OCI-LY3 (cell line): ENCODE data around the gene KRTAP1-5.

Experiments used
- H2AFZ ChIP-seq: fragments of 200-600, 300-600 bp; shearing (Covaris generic); 2 replicates; pipeline ENCODE4 v1.6.0; 2014; ENCODE audit warnings: antibody characterized with exemption, low read depth, low read length
- H3K27ac ChIP-seq: fragments of 200-600, 300-600 bp; sonication (generic); 2 replicates; pipeline ENCODE4 v1.5.1; 2014; ENCODE audit warnings: mild to moderate bottlenecking, low read length, moderate library complexity, mixed read lengths
- H3K27me3 ChIP-seq: fragments of 200-600, 300-600 bp; sonication (generic); 2 replicates; pipeline ENCODE4 v1.6.1; 2014; ENCODE audit warnings: low read depth, low read length, mixed read lengths
- H3K36me3 ChIP-seq: fragments of 200-600, 300-600 bp; sonication (generic); replicated peaks from 2 replicates; pipeline ENCODE3; 2014; ENCODE audit warnings: low read depth, low read length, mixed read lengths
- H3K4me1 ChIP-seq: fragments of 300-600, 200-600 bp; sonication (generic); 2 replicates; pipeline ENCODE4 v1.6.1; 2014; ENCODE audit warnings: low read length, mixed read lengths
- H3K4me2 ChIP-seq: fragments of 200-600, 300-600 bp; sonication (generic); 2 replicates; pipeline ENCODE4 v1.6.1; 2014; ENCODE audit warnings: low read length, mixed read lengths
- H3K4me3 ChIP-seq: fragments of 300-600, 200-600 bp; sonication (generic); 2 replicates; pipeline ENCODE4 v1.5.1; 2014; ENCODE audit warnings: antibody characterized with exemption, mild to moderate bottlenecking, low read length, moderate library complexity
- H3K79me2 ChIP-seq: fragments of 300-600, 200-600 bp; shearing (Covaris generic); 2 replicates; pipeline ENCODE4 v1.6.1; 2014; ENCODE audit warnings: mild to moderate bottlenecking, low read length, mixed read lengths
- H3K9ac ChIP-seq: fragments of 300-600, 200-600 bp; shearing (Covaris generic); 2 replicates; pipeline ENCODE4 v1.6.0; 2014; ENCODE audit warnings: mild to moderate bottlenecking, low read length, moderate library complexity
- H3K9me3 ChIP-seq: fragments of 200-600, 300-600 bp; shearing (Covaris generic); 2 replicates; pipeline ENCODE4 v1.6.1; 2014; ENCODE audit warnings: low read length, mixed read lengths; ENCODE audit not compliant: insufficient read depth
- H4K20me1 ChIP-seq: fragments of 200-600, 300-600 bp; sonication (generic); 2 replicates; pipeline ENCODE4 v1.6.1; 2016; ENCODE audit warnings: low read length, mixed read lengths; ENCODE audit not compliant: insufficient read depth
- EZH2phosphoT487 ChIP-seq: fragments of 200-600 bp; shearing (Covaris generic); IDR thresholded peaks from 2 replicates; pipeline ENCODE4 v1.6.1; 2018; ENCODE audit warnings: antibody characterized with exemption, mixed run types, low read depth
- TF ChIP-seq, protein P1 (sequence below): fragments of 200-600, 300-600 bp; sonication (generic); IDR thresholded peaks from 2 replicates; pipeline ENCODE4 v1.5.1; 2014; ENCODE audit warnings: antibody characterized with exemption, low read length, low read depth

The KRTAP1-5 gene

DNA sequence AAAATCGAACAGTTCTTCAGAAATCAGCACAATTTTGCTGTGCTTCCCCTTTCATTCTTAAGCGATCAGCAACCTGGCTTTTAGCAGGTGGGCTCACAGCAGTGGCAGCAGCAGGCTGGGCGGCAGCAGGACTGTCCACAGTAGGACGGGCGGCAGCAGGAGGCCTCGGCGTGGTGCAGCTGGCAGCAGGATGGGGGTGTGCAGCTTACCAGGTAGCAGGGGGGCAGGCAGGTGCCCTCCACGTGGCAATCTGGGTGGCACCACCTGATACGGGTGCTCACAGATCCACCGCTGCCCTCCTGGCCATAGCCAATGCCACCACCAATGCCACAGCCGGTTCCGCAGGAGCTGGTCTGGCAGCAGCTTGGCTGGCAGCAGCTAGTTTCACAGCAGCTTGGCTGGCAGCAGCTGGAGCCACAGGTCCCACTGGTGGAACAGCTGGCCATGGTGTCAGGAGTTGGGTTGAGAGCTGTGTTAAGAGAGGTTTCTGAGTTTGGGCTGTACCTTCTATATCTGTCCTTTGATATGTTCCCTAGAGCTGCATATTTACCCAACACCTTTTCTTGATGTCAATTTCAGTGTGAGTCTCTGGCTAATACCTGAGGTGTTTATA is 2.7 kb upstream of the KRTAP1-5 start, which contains the start of gene KRTAP1-4:
KRTAP1-4 (minus strand) TSS at position 563 of the 613 bp plus-strand sequence; CDS start at position 446, 117 bp downstream.
- no peak within 1 kb of the TSS for H3K4me3 ChIP-seq
- H3K27me3 ChIP-seq: peaks cover 23% of the 10 kb centered on the region; the same call in 1 of the 2 replicates
- no peaks in the 10 kb centered on the region for H3K36me3 ChIP-seq
- no peaks in the 10 kb centered on the region for H3K4me1 ChIP-seq
- H3K79me2 ChIP-seq: no peaks in the 10 kb centered on the region
- no peak within 1 kb of the TSS for H3K27ac ChIP-seq
- H2AFZ ChIP-seq: no peak within 1 kb of the TSS
- H3K4me2 ChIP-seq: no peak within 1 kb of the TSS
- H4K20me1 ChIP-seq: no peaks in the 10 kb centered on the region
- no peaks in the 10 kb centered on the region for H3K9me3 ChIP-seq
- no peak within 1 kb of the TSS for H3K9ac ChIP-seq
- TF ChIP-seq, protein P1, sequence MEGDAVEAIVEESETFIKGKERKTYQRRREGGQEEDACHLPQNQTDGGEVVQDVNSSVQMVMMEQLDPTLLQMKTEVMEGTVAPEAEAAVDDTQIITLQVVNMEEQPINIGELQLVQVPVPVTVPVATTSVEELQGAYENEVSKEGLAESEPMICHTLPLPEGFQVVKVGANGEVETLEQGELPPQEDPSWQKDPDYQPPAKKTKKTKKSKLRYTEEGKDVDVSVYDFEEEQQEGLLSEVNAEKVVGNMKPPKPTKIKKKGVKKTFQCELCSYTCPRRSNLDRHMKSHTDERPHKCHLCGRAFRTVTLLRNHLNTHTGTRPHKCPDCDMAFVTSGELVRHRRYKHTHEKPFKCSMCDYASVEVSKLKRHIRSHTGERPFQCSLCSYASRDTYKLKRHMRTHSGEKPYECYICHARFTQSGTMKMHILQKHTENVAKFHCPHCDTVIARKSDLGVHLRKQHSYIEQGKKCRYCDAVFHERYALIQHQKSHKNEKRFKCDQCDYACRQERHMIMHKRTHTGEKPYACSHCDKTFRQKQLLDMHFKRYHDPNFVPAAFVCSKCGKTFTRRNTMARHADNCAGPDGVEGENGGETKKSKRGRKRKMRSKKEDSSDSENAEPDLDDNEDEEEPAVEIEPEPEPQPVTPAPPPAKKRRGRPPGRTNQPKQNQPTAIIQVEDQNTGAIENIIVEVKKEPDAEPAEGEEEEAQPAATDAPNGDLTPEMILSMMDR: no peak
- TF ChIP-seq EZH2phosphoT487: no peak

DNA sequence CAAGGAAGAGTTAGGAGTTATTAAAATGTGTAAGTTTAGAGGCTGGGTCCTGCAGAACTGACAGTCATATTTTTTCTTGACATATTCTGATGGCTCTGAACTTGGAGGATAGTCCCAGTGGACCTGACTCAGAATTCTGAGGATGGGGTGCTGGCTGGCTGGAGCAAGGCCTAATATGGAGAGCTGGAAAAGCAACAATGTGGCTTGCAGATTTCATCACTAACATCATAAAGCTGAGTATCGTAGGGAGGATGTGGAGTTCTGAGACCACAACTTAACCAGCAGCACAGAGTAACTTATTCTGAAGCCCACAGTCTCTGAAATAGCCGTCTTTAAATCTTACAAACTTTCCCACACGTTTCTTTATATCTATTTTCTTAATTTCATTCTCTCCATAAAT is 2.3 kb downstream of the KRTAP1-5 start:
- no peaks in the 10 kb centered on the region for H4K20me1 ChIP-seq
- H3K27me3 ChIP-seq: peaks cover 15% of the 10 kb centered on the region; the same call in 1 of the 2 replicates
- no peaks in the 10 kb centered on the region for H3K9me3 ChIP-seq
- H3K79me2 ChIP-seq: no peaks in the 10 kb centered on the region
- H3K36me3 ChIP-seq: no peaks in the 10 kb centered on the region
- no peak overlapping the region for H3K9ac ChIP-seq
- TF ChIP-seq, protein P1: no peak
- no peak for TF ChIP-seq EZH2phosphoT487
- no peak overlapping the region for H2AFZ ChIP-seq
- no peak overlapping the region for H3K27ac ChIP-seq
- H3K4me2 ChIP-seq: no peak overlapping the region
- no peak overlapping the region for H3K4me3 ChIP-seq
- no peaks in the 10 kb centered on the region for H3K4me1 ChIP-seq

DNA sequence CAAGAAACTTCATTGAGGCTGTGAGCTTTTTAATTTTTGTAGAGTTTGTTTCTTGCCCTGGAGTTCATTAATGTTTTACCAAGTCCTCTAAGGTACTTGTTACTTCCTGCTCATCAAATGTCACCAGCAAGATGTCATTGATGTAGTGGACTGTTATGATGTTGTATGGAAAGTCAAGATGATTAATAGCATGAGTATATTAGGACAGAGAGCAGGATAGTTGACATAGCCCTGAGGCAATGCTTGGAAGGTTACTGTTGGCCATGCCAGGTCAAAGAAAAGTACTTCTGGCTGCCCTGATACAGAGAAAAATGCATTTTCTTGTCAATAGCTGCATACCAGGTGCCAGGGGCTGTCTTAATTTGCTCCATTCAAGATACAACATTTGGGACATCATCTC is 6.7 kb downstream of the KRTAP1-5 start:
- H3K27me3 ChIP-seq: peaks cover 15% of the 10 kb centered on the region

DNA sequence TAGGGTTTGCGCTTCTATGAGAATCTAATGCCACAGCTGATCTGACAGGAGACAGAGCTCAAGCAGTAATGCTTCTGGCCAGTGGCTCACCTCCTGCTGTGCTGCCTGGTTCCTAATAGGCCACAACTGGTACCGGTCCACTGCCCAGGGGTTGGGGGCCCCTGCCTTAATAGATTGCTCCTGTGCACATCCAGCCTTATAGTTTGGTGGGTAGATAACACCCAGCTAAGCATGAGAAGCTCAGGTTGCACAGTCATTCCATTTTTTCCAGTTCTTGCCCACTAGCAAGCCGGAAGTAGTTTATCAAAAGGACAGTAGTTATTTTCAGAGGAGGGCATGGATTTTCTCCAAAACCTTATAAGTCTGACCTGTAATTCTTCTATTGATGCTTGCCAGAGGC is 7.6 kb downstream of the KRTAP1-5 start:
- Histone ChIP-seq H3K4me1 (no peaks in the 10 kb centered on the region), H3K9me3 (no peaks in the 10 kb centered on the region), H3K27me3 (peaks cover 22% of the 10 kb centered on the region), H3K79me2 (no peaks in the 10 kb centered on the region), H3K27ac (no peak overlapping the region), H4K20me1 (no peaks in the 10 kb centered on the region), H3K36me3 (no peaks in the 10 kb centered on the region), H3K4me3 (no peak overlapping the region), H2AFZ (no peak overlapping the region), H3K4me2 (no peak overlapping the region), H3K9ac (no peak overlapping the region)
- no peak for TF ChIP-seq EZH2phosphoT487

More for the DNA sequence above, 6.7 kb downstream of the KRTAP1-5 start:
- Histone ChIP-seq H2AFZ (no peak overlapping the region), H3K36me3 (no peaks in the 10 kb centered on the region), H3K4me2 (no peak overlapping the region), H3K4me1 (no peaks in the 10 kb centered on the region), H3K4me3 (no peak overlapping the region), H3K9me3 (no peaks in the 10 kb centered on the region), H3K79me2 (no peaks in the 10 kb centered on the region), H3K27ac (no peak overlapping the region), H3K9ac (no peak overlapping the region), H4K20me1 (no peaks in the 10 kb centered on the region)
- no peak for TF ChIP-seq EZH2phosphoT487
- TF ChIP-seq, protein P1: no peak
